Hepatocyte (in vitro differentiated cells): ENCODE measurements around the gene NTRK3. TPM values are rescaled to one million over a fixed set of nuclear protein-coding genes. Genes with fewer than 3 reads are reported as not detected.

Experiments used
- DNase-seq: peaks from one replicate; pipeline ENCODE4 v3.0.0-alpha.2; 2016; ENCODE audit warnings: low spot score
- H2AFZ ChIP-seq: fragments of 200-600 bp; sonication (generic); 2 replicates; pipeline ENCODE4 v1.6.0; 2016; ENCODE audit warnings: antibody characterized with exemption, mild to moderate bottlenecking
- H3K27ac ChIP-seq: fragments of 200-600 bp; sonication (generic); 2 replicates; pipeline ENCODE4 v1.5.1; 2016; ENCODE audit warnings: mild to moderate bottlenecking
- H3K27me3 ChIP-seq: fragments of 200-600 bp; sonication (generic); 2 replicates; pipeline ENCODE4 v1.6.1; 2016
- H3K36me3 ChIP-seq: fragments of 200-600 bp; sonication (generic); replicated peaks from 2 replicates; pipeline ENCODE4 v1.5.1; 2016; ENCODE audit warnings: low read depth; ENCODE audit not compliant: insufficient read depth
- H3K4me1 ChIP-seq: fragments of 200-600 bp; sonication (generic); 2 replicates; pipeline ENCODE4 v1.5.1; 2016; ENCODE audit warnings: mild to moderate bottlenecking, moderate library complexity; ENCODE audit not compliant: insufficient read depth
- H3K4me2 ChIP-seq: fragments of 200-600 bp; sonication (generic); 2 replicates; pipeline ENCODE4 v1.6.0; 2016
- H3K4me3 ChIP-seq: fragments of 200-600 bp; sonication (generic); 2 replicates; pipeline ENCODE4 v1.5.1; 2016; ENCODE audit warnings: mild to moderate bottlenecking
- H3K79me2 ChIP-seq: fragments of 200-600 bp; sonication (generic); 2 replicates; pipeline ENCODE4 v1.6.0; 2017; ENCODE audit warnings: mild to moderate bottlenecking
- H3K9me2 ChIP-seq: fragments of 200-600 bp; sonication (generic); replicated peaks from 2 replicates; pipeline ENCODE4 v1.6.0; 2017; ENCODE audit warnings: mild to moderate bottlenecking; ENCODE audit not compliant: insufficient read depth
- H3K9me3 ChIP-seq: fragments of 200-600 bp; sonication (generic); 2 replicates; pipeline ENCODE4 v1.5.1; 2016; ENCODE audit warnings: low read depth, mild to moderate bottlenecking
- H4K20me1 ChIP-seq: fragments of 200-600 bp; sonication (generic); 2 replicates; pipeline ENCODE4 v1.6.0; 2016; ENCODE audit warnings: mild to moderate bottlenecking; ENCODE audit not compliant: insufficient read depth, poor library complexity, severe bottlenecking
- EZH2 ChIP-seq: fragments of 200-600 bp; sonication (generic); IDR thresholded peaks from 2 replicates; pipeline ENCODE4 v1.6.1; 2016; ENCODE audit warnings: antibody characterized with exemption, mild to moderate bottlenecking, borderline replicate concordance
- EZH2phosphoT487 ChIP-seq: fragments of 200-600 bp; sonication (generic); IDR thresholded peaks from one replicate; pipeline ENCODE4 v1.6.1; 2018; ENCODE audit warnings: antibody characterized with exemption, mild to moderate bottlenecking, low read depth, moderate library complexity; ENCODE audit not compliant: unreplicated experiment, severe bottlenecking
- WGBS: methylation state at CpG from one replicate; pipeline ENCODE4 v1.1.6; 2016; ENCODE audit warnings: low lambda C conversion rate; ENCODE audit errors: missing lambda C conversion rate; 5-methylcytosine and 5-hydroxymethylcytosine counted together
- polyA plus RNA-seq: library from polyadenylated mRNA; unstranded; fragments of >200 nt; fragmentation: Nextera tagmentation; extraction: Ambion mirVana; gene quantifications from 2 replicates; pipeline ENCODE4 v1.2.1, GENCODE V29; 2016
- total RNA-seq: library from RNA; depleted of rRNA; stranded (reverse); fragments of >200 nt; gene quantifications from 2 replicates; pipeline ENCODE4 v1.2.3, GENCODE V29; 2014
- TF ChIP-seq, protein P1 (sequence below): fragments of 200-600 bp; sonication (generic); IDR thresholded peaks from 2 replicates; pipeline ENCODE4 v1.5.1; 2016; ENCODE audit warnings: antibody characterized with exemption, mild to moderate bottlenecking; ENCODE audit not compliant: poor library complexity

Gene NTRK3
- total and polyA plus RNA-seq, 2 experiments from 2014 or later: 4.9 to 5.6 TPM

GRCh38 chr15:88219623-88220022, 36.9 kb downstream of the NTRK3 start:
- Histone ChIP-seq H3K4me3 (no peak overlapping the region), H3K27me3 (no peaks in the 10 kb centered on the region), H2AFZ (no peak overlapping the region), H3K4me1 (no peaks in the 10 kb centered on the region), H3K36me3 (no peaks in the 10 kb centered on the region), H3K27ac (no peak overlapping the region), H3K4me2 (no peak overlapping the region), H3K9me3 (no peaks in the 10 kb centered on the region), H3K9me2 (no peaks in the 10 kb centered on the region), H4K20me1 (no peaks in the 10 kb centered on the region), H3K79me2 (no peaks in the 10 kb centered on the region)
- 78% methylated on average over 3 of the region's 3 CpGs for WGBS
- TF ChIP-seq, protein P1, sequence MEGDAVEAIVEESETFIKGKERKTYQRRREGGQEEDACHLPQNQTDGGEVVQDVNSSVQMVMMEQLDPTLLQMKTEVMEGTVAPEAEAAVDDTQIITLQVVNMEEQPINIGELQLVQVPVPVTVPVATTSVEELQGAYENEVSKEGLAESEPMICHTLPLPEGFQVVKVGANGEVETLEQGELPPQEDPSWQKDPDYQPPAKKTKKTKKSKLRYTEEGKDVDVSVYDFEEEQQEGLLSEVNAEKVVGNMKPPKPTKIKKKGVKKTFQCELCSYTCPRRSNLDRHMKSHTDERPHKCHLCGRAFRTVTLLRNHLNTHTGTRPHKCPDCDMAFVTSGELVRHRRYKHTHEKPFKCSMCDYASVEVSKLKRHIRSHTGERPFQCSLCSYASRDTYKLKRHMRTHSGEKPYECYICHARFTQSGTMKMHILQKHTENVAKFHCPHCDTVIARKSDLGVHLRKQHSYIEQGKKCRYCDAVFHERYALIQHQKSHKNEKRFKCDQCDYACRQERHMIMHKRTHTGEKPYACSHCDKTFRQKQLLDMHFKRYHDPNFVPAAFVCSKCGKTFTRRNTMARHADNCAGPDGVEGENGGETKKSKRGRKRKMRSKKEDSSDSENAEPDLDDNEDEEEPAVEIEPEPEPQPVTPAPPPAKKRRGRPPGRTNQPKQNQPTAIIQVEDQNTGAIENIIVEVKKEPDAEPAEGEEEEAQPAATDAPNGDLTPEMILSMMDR: no peak
- TF ChIP-seq EZH2phosphoT487 (no peak), EZH2 (no peak)
- no peak for DNase-seq

DNA sequence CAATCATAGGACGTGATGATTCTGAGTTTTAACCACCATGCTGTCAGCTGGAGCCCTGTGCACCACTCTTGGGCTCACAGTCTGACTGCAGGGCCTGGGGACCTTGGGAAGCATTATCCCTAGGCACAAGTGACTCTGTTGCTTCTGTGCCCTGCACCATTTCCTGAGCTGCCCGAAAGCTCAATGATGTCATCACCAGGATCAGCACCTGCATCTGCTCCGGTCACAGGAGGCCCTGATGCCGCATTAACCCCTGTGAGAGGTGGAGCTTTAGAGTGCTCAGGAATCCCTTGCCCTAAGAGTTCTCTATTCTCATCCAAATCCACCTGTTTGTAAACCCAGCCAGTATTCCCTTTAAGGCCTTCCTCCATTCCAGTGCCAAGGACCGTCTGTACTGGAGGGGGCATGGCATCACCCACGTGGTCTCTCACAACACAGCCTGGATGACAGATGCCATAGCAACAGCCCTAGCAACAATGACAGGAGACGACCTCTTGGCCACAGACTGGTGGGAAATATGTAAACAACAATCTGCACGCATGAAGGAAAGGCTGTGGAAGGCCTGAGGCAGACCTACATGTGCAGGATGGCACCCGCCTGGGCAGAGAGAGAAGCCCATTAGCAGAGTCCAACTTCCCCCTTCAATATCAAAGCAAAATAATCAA, 37.9 kb downstream of the NTRK3 start:
- Histone ChIP-seq H2AFZ (no peak overlapping the region), H3K4me3 (no peak overlapping the region), H3K4me2 (no peak overlapping the region), H3K36me3 (no peaks in the 10 kb centered on the region), H3K9me3 (no peaks in the 10 kb centered on the region), H4K20me1 (no peaks in the 10 kb centered on the region), H3K4me1 (no peaks in the 10 kb centered on the region), H3K27ac (no peak overlapping the region), H3K9me2 (no peaks in the 10 kb centered on the region), H3K79me2 (no peaks in the 10 kb centered on the region), H3K27me3 (no peaks in the 10 kb centered on the region)
- DNase-seq: no peak
- WGBS: 60% methylated on average over 9 of the region's 9 CpGs
- no peak for TF ChIP-seq EZH2
- TF ChIP-seq EZH2phosphoT487: no peak
- TF ChIP-seq, protein P1: no peak

GRCh38 chr15:88215066-88215648, 41.4 kb downstream of the NTRK3 start:
- TF ChIP-seq, protein P1: no peak
- no peak for TF ChIP-seq EZH2phosphoT487
- TF ChIP-seq EZH2: no peak
- Histone ChIP-seq H4K20me1 (no peaks in the 10 kb centered on the region), H3K27ac (no peak overlapping the region), H3K4me2 (no peak overlapping the region), H3K4me1 (no peaks in the 10 kb centered on the region), H3K9me2 (no peaks in the 10 kb centered on the region), H2AFZ (no peak overlapping the region), H3K4me3 (no peak overlapping the region), H3K36me3 (no peaks in the 10 kb centered on the region), H3K27me3 (peaks cover 5% of the 10 kb centered on the region), H3K9me3 (no peaks in the 10 kb centered on the region), H3K79me2 (no peaks in the 10 kb centered on the region)
- no peak for DNase-seq
- WGBS: 85% methylated on average over 16 of the region's 16 CpGs
